AG08395 (cell line): ENCODE data around the gene AQR.
A peak's percentile ranks its signal among the peaks of the same experiment; 100 is the strongest.
"Not testable (repeated sequence)": the region's sequence is repeated elsewhere in the genome, so short reads cannot be mapped to it uniquely, and the experiment has no call there.

Experiments used
- DNase-seq: peaks from one replicate; pipeline ENCODE4 v3.0.0; 2012; ENCODE audit warnings: mixed read lengths, low spot score

Gene AQR

DNA sequence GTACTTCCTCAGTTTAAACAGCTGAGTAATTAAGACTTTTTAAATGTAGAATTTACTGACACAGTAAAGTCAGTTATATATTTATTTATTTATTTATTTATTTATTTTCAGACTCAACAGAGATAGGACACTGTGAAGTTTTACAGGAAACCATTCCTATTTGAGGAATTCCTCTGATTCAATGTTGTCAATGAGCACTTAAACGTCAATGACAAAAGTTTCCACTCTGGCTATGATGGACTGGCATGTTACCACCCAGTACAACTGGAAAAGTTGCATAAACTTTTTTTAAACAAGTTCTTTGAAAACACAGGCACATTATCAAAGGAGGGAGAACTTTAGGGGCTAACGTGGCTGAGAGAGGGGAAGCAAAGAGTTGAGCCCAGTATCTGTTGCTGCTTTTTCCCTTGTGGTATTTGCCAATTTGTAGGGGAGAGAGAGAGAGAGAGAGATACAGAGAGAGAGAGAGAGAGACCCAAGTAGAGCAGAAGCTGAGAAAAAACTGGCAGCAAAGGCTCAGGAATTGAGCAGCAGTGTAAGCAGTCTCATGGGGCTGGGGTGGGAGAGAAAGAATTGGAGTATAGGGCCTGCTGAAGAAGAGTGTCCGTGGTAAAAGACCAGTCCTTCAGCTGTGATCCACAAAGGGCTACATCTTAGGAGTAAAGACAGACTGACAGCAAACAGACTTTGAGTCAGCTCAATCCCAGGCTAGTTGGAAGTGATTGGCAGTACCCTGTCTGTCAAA is 155.9 kb downstream of the AQR start:
- no peak for DNase-seq

DNA sequence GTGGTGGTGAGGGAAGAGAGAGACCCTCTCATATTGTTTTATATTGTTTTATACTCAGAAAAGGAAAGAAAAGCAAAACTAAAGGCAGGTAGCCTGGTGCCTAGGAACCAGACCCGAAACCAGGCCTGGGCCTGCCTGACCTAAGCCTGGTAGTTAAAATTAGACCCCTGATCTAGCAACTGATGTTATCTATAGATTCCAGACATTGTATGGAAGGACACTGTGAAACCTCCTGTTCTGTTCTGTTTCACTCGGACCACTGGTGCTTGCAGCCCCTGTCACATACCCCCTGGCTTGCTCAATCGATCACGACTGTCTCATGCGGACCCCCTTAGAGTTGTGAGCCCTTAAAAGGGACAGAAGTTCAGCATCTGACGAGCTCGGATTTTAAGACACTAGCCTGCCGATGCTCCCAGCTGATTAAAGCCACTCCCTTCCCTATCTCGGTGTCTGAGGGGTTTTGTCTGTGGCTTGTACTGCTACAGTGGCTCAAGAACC is 156.6 kb downstream of the AQR start:
- DNase-seq, result not testable (repeated sequence)

DNA sequence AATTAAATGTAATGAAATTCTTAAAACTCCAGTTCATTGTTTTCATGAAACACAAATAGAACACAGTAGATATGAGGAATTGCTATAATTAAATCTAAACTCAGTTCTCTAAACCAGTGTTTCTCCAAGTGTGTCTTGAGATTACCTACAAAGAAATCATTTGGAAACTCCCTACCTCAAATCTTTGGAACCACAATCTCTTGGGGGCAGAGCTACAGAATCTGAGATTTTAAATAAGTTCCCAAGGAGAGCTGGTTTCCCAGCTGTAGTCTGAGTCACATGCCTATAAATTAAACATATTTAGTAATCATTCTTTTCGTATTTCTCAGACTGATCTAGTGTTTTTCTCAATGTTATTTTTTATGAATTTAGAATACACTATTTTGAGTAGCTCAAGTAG is 157.2 kb downstream of the AQR start:
- peak; percentile 27 for DNase-seq

DNA sequence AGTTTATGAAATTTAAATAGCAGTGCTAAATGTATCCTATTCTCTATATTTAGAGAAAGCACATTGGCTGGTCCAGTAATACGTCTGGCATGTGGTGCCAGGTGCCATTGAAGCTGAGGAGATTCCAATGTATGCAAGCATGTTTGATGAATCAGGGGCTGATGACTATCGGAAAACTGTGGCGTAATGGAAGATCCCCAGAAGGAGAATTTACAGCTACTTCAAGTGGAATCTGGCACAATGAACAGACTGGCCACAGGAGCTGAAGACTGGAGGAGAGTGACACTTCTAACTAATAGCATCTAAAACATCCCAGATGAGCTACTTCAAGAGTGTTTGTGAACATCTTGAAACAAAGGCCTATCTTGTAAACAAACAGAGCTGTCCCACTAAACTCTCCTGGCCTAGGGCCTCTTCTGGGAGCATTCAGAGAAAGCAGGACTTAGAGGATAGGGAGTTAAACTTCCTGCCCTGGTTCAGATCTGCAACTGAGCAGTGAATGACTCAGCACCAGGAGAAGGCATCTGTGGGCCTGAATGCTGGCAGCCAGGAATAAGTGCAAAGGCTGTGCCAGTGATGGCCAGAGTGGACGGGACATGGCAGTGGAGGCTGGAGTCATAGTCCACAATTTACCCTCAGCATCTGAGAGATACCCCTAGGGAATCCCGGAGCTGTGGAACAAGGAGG is 159.0 kb downstream of the AQR start:
- peak; percentile 94 for DNase-seq

DNA sequence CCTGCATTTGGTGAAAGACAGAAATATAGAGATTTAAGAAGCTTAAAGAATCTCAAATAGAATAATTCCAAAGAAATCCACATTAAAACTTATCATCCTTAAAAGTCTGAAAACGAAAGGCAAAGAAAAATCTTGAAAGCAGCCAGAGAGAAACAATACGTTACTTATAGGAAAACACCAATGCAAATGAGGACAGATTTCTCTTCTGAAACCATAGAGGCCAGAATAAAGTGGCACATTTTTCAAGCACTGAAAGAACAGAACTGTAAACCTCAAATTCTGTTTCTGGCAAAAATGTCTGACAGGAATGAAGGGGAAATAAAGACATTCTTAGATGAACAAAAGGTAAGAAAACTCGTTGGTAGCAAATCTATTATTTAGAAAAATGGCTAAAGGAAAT is 160.4 kb downstream of the AQR start:
- DNase-seq, result no peak

DNA sequence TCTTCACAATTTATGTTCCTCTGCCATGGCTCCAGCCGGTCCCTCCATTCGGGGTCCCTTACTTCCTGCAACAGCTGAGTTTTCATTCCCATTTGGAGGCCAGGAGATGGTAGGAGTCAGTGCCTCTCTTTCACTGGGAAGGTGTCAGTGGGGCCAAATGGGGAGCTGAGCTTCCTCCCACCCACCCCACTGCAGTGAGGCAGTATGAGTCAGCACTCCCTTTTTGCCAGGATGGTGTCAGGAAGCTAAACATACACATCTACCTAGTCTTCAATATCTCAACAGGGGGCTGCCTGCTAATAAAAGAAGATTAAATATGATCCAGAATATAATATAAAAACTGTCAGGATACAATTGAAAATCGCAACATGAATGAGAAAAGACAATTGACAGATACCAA is 161.5 kb downstream of the AQR start:
- no peak for DNase-seq

DNA sequence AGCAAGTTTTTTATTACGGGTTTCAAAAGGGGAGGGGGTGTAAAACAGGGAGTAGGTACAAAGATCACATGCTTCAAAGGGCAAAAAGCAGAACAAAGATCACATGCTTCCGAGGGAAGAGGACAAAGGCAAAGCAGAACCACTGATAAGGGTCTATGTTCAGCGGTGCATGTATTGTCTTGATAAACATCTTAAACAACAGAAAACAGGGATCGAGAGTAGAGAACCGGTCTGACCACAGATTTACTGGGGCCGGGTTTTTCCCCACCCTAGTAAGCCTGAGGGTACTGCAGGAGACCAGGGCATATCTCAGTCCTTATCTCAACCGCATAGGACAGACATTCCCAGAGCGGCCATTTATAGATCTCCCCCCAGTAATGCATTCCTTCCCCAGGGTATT is 162.3 kb downstream of the AQR start:
- not testable (repeated sequence) for DNase-seq

DNA sequence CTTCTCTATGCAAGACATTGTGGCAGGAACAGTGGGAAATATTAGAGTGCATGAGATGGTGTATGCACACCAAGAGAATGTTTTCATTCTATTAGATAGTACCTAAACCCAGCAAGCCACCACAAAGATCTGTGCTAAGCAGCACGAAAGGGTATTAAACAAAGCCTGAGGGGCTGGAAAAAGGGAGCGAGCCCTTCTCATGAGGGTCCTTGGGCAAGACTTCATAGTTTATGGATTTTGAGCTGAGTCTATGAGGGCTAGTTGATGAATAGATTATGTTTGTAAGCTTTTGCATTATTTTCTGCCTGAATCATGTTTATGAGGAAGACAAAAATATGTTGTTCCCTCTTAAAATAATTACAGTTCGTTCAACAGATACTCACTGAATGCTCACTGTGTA is 164.8 kb downstream of the AQR start:
- DNase-seq, result no peak

DNA sequence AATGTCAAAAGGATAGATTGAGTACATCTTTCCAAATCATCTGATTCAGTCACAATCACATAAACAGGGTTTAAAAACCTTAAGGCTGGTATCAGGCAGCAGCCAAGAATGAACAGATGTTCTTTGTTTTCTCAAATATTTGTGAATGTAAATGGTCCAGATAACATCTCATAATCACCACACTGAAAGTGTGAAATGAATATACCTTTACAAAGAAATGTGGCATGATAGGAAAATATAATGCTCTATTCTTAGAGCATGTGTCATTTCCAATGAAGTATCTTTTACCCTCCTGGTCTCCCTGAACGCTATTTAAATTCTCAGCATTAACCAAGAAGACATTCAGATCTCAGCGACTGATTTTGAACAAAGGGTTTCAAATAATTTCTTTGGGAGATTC is 165.4 kb downstream of the AQR start:
- no peak for DNase-seq

DNA sequence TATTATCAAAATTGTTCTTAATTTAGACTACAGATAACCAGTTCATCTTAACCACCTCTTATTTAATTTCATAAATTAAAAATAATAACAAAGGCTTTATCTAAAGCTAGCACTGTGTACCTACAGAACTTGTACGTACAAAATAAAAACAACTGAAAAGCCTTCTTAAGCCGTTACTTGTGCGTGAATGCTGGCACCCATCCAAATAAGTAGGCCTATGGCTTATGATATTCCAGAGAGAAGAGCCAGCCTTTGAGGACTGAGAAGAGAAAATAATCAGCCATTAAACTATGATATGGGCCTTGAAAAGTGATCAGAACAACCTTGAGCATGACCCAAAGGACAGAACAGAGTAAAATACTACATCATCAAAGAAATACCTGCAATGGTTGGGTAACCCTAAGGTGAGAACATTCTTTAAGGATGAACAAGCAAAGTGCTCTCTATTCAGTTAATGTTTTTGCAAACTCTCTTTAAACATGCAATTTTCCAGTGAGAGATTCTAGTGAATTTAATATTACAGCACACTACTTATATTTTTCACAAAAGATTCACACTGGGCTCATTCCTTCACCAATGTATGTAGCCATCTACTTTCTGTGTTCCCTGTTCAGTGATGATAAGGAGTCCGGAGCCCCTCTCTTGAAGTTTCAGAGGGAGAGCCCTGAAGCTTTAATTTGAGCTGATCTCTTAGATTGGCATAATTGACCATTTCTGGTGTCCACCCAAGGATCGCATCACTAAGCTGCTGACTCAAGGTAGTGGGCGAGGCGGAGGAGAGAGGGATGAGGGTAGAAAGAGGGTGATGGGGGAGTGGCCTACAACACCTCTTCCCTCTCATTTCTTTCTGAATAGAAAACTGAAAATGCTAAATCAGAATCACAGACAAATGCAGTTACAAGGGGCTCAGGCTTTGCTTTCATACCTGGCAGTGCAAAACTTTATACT is 166.5 kb downstream of the AQR start:
- no peak for DNase-seq

DNA sequence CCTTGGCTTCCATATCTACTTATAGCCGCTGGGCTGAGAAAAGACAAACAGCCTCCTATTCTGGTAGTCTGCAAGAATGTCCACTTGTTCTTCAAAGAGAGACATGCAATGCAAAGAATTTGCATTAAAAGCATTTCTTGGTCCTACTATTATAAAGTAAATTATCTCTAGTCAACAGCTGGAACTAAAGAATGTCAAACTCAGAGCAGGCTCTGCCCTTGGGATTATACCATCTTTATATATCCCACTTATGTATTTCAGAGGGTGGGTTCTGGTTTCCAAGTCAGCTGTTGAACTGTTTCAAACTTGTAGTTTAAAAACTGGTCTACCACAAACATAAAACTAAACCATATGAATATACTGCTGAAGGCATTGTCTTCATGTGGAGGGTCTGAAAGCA is 167.2 kb downstream of the AQR start:
- no peak for DNase-seq
